ENCODE results near the gene ENDOD1.
A peak's percentile ranks its signal among the peaks of the same experiment; 100 is the strongest.
"Not testable (repeated sequence)": the region's sequence is repeated elsewhere in the genome, so short reads cannot be mapped to it uniquely, and the experiment has no call there.

ENDOD1 gene

GRCh38 chr11:95104121-95104830, 14.6 kb downstream of the ENDOD1 start:
- DNase-seq, result no peak

GRCh38 chr11:95104856-95105255, 15.2 kb downstream of the ENDOD1 start:
- DNase-seq, result no peak

GRCh38 chr11:95108159-95108611, 18.5 kb downstream of the ENDOD1 start:
- DNase-seq, result no peak

- no peak for DNase-seq
These were observed 19.3 kb downstream of the ENDOD1 start for GRCh38 chr11:95108671-95109551.

- not testable (repeated sequence) for DNase-seq
These were observed 21.8 kb downstream of the ENDOD1 start for GRCh38 chr11:95111471-95111870.

- no peak for DNase-seq
These were observed 22.4 kb downstream of the ENDOD1 start for GRCh38 chr11:95111923-95112540.

- DNase-seq, result no peak
These were observed 26.0 kb downstream of the ENDOD1 start for GRCh38 chr11:95115597-95115996.

GRCh38 chr11:95119361-95120060, 29.9 kb downstream of the ENDOD1 start:
- DNase-seq, result no peak

GRCh38 chr11:95121698-95122097, 32.1 kb downstream of the ENDOD1 start:
- no peak for DNase-seq

- DNase-seq, result no peak
These were observed 33.9 kb downstream of the ENDOD1 start for GRCh38 chr11:95123556-95123955.

- no peak for DNase-seq
These were observed 39.0 kb downstream of the ENDOD1 start for GRCh38 chr11:95128602-95129001.

- no peak for DNase-seq
These were observed 43.3 kb downstream of the ENDOD1 start for GRCh38 chr11:95132956-95133355.

GRCh38 chr11:95134491-95134890, 44.8 kb downstream of the ENDOD1 start:
- no peak for DNase-seq

GRCh38 chr11:95135155-95135554, 45.5 kb downstream of the ENDOD1 start:
- no peak for DNase-seq

- DNase-seq, result no peak
These were observed 46.2 kb downstream of the ENDOD1 start for GRCh38 chr11:95135880-95136279.

- DNase-seq, result not testable (repeated sequence)
These were observed 47.1 kb downstream of the ENDOD1 start for GRCh38 chr11:95136747-95137146.

- DNase-seq, result no peak
These were observed 47.7 kb downstream of the ENDOD1 start for GRCh38 chr11:95137299-95137698.

- peak; percentile 21 for DNase-seq
These were observed 48.8 kb downstream of the ENDOD1 start for GRCh38 chr11:95138448-95138847.

GRCh38 chr11:95140397-95141033, 50.9 kb downstream of the ENDOD1 start:
- DNase-seq, result no peak

- DNase-seq, result no peak
These were observed 52.8 kb downstream of the ENDOD1 start for GRCh38 chr11:95142431-95142830.

GRCh38 chr11:95143106-95143681, 53.5 kb downstream of the ENDOD1 start:
- DNase-seq, result no peak

Data from NCI-H1092 treated with DMSO at 0.1 percent for 48 hours (cell line).